ENCODE measurements around the gene MAFG. TPM values are rescaled to one million over a fixed set of nuclear protein-coding genes. Genes with fewer than 3 reads are reported as not detected.
A peak's percentile ranks its signal among the peaks of the same experiment; 100 is the strongest.

The MAFG gene
- total and polyA plus RNA-seq, 2 of the 13 experiments (the other 11 are each of a cell fraction or from before 2014, with no cell fraction given) = 14.5 to 20.0 TPM

GRCh38 chr17:81916234-81917001 lies 11.1 kb downstream of the MAFG start (continued):
- TF ChIP-seq ZNF513 (CRISPR knock-in tag; conservative IDR thresholded peaks at IDR 0.05) = no peak
- no peak for TF ChIP-seq CREB1 (IDR thresholded peaks at IDR 0.05)
- TF ChIP-seq CREB1 (CRISPR knock-in tag; IDR thresholded peaks at IDR 0.05) = no peak
- no peak for TF ChIP-seq MXD1 (CRISPR knock-in tag; IDR thresholded peaks at IDR 0.05)
- peak; percentile 66 for TF ChIP-seq DRAP1 (CRISPR knock-in tag; IDR thresholded peaks at IDR 0.05)
- no peak for TF ChIP-seq PPARG (CRISPR knock-in tag; conservative IDR thresholded peaks at IDR 0.05)
- TF ChIP-seq SAP130 (CRISPR knock-in tag; IDR thresholded peaks at IDR 0.05; ENCODE audit: low read depth) = peak; percentile 72
- TF ChIP-seq PRMT3 (CRISPR knock-in tag; IDR thresholded peaks at IDR 0.05; ENCODE audit: borderline replicate concordance, low read depth) = no peak
- TF ChIP-seq ZNF609 (CRISPR knock-in tag; IDR thresholded peaks at IDR 0.05; ENCODE audit: borderline replicate concordance) = no peak
- TF ChIP-seq ZNF841 (CRISPR knock-in tag; IDR thresholded peaks at IDR 0.05; ENCODE audit: borderline replicate concordance) = no peak
- no peak for TF ChIP-seq MZF1 (CRISPR knock-in tag; IDR thresholded peaks at IDR 0.05; ENCODE audit: borderline replicate concordance)
- TF ChIP-seq IRF9 (CRISPR knock-in tag; IDR thresholded peaks at IDR 0.05; ENCODE audit: borderline replicate concordance) = no peak
- TF ChIP-seq NR2C2 (CRISPR knock-in tag; IDR thresholded peaks at IDR 0.05; ENCODE audit: borderline replicate concordance) = no peak
- peak; percentile 29; the same call in 1 of the 2 replicates for TF ChIP-seq TAF1 (CRISPR knock-in tag; IDR thresholded peaks at IDR 0.05)
- TF ChIP-seq SMAD1 (CRISPR knock-in tag; IDR thresholded peaks at IDR 0.05; ENCODE audit: borderline replicate concordance, low read depth) = no peak
- TF ChIP-seq JUNB (CRISPR knock-in tag; IDR thresholded peaks at IDR 0.05; ENCODE audit: borderline replicate concordance) = no peak

Measured in HepG2 (cell line).